Measurements from ENCODE around the gene TESK1.

The TESK1 gene

GRCh38 chr9:35649431-35650340, 44.6 kb downstream of the TESK1 start:
- DNase-seq: peak; percentile 43

- no peak for DNase-seq
Measured at GRCh38 chr9:35650341-35651158, 45.5 kb downstream of the TESK1 start, which contains the start of gene SIT1. Gene SIT1, minus strand, starts transcription at chr9:35650931. Its CDS starts 78 bp downstream, at chr9:35650853.

- DNase-seq: no peak
Measured at GRCh38 chr9:35651956-35652828, 47.1 kb downstream of the TESK1 start.

- DNase-seq: no peak
Measured at GRCh38 chr9:35652829-35653209, 47.8 kb downstream of the TESK1 start.

GRCh38 chr9:35653611-35654010, 48.5 kb downstream of the TESK1 start:
- DNase-seq: no peak

GRCh38 chr9:35656348-35656747, 51.3 kb downstream of the TESK1 start:
- no peak for DNase-seq

GRCh38 chr9:35656831-35657545, 51.9 kb downstream of the TESK1 start:
- no peak for DNase-seq

- DNase-seq: peak; percentile 94
Measured at GRCh38 chr9:35657546-35658136, 52.6 kb downstream of the TESK1 start, which contains the start of gene RMRP. Gene RMRP, minus strand, starts transcription at chr9:35658019.

GRCh38 chr9:35658137-35658967, 53.3 kb downstream of the TESK1 start, which contains the start of gene CCDC107:
Gene CCDC107, plus strand, starts transcription at chr9:35658292. Its CDS starts 88 bp downstream, at chr9:35658380.
- DNase-seq: peak; percentile 80

GRCh38 chr9:35658968-35659220, 53.8 kb downstream of the TESK1 start:
- DNase-seq: no peak

- no peak for DNase-seq
Measured at GRCh38 chr9:35659340-35659739, 54.3 kb downstream of the TESK1 start.

Data from stimulated activated CD4-positive, alpha-beta T cell treated with anti-CD3 and anti-CD28 coated beads, Interleukin-12 subunit alpha, Interleukin-12 subunit beta, amount 100 ng/mL, for 4 hours (primary cell).